GM12878 (cell line): ENCODE data around the gene SAMD4A. TPM values are rescaled to one million over a fixed set of nuclear protein-coding genes. Genes with fewer than 3 reads are reported as not detected.

Experiments used
- CBX3 ChIP-seq: fragments of 200-600 bp; sonication (generic); IDR thresholded peaks from 2 replicates; pipeline ENCODE4 v1.6.1; 2016; ENCODE audit warnings: low read depth, borderline replicate concordance
- CUX1 ChIP-seq: IDR thresholded peaks from 2 replicates; pipeline ENCODE4 v1.6.1; 2012; ENCODE audit warnings: improper control_type of control experiment, low read depth, low read length; ENCODE audit not compliant: insufficient replicate concordance
- FOXM1 ChIP-seq: IDR thresholded peaks from 2 replicates; pipeline ENCODE4 v1.6.1; 2012; ENCODE audit warnings: low read depth, mild to moderate bottlenecking, inconsistent platforms, low read length, moderate library complexity
- GATAD2B ChIP-seq: fragments of 450-650 bp; conservative IDR thresholded peaks from 2 replicates; pipeline ENCODE4 v1.6.1; 2017; ENCODE audit warnings: low read depth, mild to moderate bottlenecking, moderate library complexity
- HCFC1 ChIP-seq: fragments of 150-350 bp; IDR thresholded peaks from 2 replicates; pipeline ENCODE4 v1.6.1; 2014; ENCODE audit warnings: low read length
- HDGF ChIP-seq: fragments of 450-650 bp; IDR thresholded peaks from 2 replicates; pipeline ENCODE4 v1.6.1; 2016; ENCODE audit warnings: antibody characterized with exemption
- LARP7 ChIP-seq: fragments of 450-650 bp; IDR thresholded peaks from 2 replicates; pipeline ENCODE4 v1.6.1; 2017; ENCODE audit warnings: mild to moderate bottlenecking
- NFXL1 ChIP-seq: fragments of 450-650 bp; IDR thresholded peaks from 2 replicates; pipeline ENCODE4 v1.6.1; 2017; ENCODE audit warnings: antibody characterized with exemption, mild to moderate bottlenecking, borderline replicate concordance
- NFYB ChIP-seq: IDR thresholded peaks from 2 replicates; pipeline ENCODE4 v1.6.1; 2011; ENCODE audit warnings: low read depth, mild to moderate bottlenecking, low read length, improper control_type of control experiment, moderate library complexity; ENCODE audit not compliant: insufficient read depth
- POU2F2 ChIP-seq: IDR thresholded peaks from 3 replicates; pipeline ENCODE4 v1.6.1; 2011; ENCODE audit warnings: low read depth, mild to moderate bottlenecking, low read length, borderline replicate concordance
- RELA ChIP-seq: fragments of 450-650 bp; IDR thresholded peaks from 2 replicates; pipeline ENCODE4 v1.8.0; 2014; ENCODE audit warnings: borderline replicate concordance; ENCODE audit not compliant: partially characterized antibody
- SMAD1 ChIP-seq: fragments of 450-650 bp; IDR thresholded peaks from 2 replicates; pipeline ENCODE4 v1.6.1; 2018; ENCODE audit warnings: mild to moderate bottlenecking, low read depth; ENCODE audit not compliant: partially characterized antibody
- YY1 ChIP-seq: IDR thresholded peaks from 2 replicates; pipeline ENCODE4 v1.6.1; 2011; ENCODE audit warnings: low read depth, mild to moderate bottlenecking, low read length
- ZNF622 ChIP-seq: fragments of 450-650 bp; IDR thresholded peaks from 2 replicates; pipeline ENCODE4 v1.6.1; 2017; ENCODE audit warnings: mild to moderate bottlenecking, inconsistent platforms
- polyA plus RNA-seq, 11 experiments: library from polyadenylated mRNA; depleted of rRNA in 4 of 11; unstranded in 6 of 11; stranded (reverse) in 5 of 11; fragments of >200 nt; fragmentation: Nextera tagmentation in 4 of 11; fragmentation: Illumina TruSeq in 1 of 11; extraction: Ambion mirVana in 4 of 11; extraction: Trizol in 1 of 11; gene quantifications; 1 replicate in 1 of 11; 2 replicates in 10 of 11; pipeline versions ENCODE4 v1.2.1 to v1.2.3, GENCODE V29; 2011 to 2016; ENCODE audit warnings: inconsistent platforms in 2 of 11, missing spikeins in 2 of 11, low read depth in 1 of 11
- total RNA-seq, 4 experiments: library from RNA; depleted of rRNA in 3 of 4; stranded (reverse); fragments of >200 nt in 3 of 4; fragmentation: Illumina TruSeq in 1 of 4; extraction: Trizol in 1 of 4; gene quantifications; 2 replicates each; pipeline versions ENCODE4 v1.2.1 to v1.2.3, GENCODE V29; 2013 to 2021
- TF ChIP-seq, protein P1 (sequence below): IDR thresholded peaks from 2 replicates; pipeline ENCODE4 v1.6.1; 2012; ENCODE audit warnings: low read depth, low read length, improper control_type of control experiment
- TF ChIP-seq, protein P2 (sequence below): IDR thresholded peaks from 2 replicates; pipeline ENCODE4 v1.6.1; 2011; ENCODE audit warnings: borderline replicate concordance, low read depth, mild to moderate bottlenecking, moderate library complexity, mixed read lengths, low read length; ENCODE audit not compliant: insufficient read depth; ENCODE audit errors: extremely low read length
- TF ChIP-seq, protein P3 (sequence below): fragments of 450-650 bp; IDR thresholded peaks from 2 replicates; pipeline ENCODE4 v1.6.1; 2018; ENCODE audit warnings: mild to moderate bottlenecking, low read depth, moderate library complexity; ENCODE audit not compliant: partially characterized antibody

Gene SAMD4A
- total and polyA plus RNA-seq, 10 of the 15 experiments (the other 5 are each of a cell fraction or from before 2014, with no cell fraction given) = 0.05 to 0.56 (median 0.31) TPM

DNA sequence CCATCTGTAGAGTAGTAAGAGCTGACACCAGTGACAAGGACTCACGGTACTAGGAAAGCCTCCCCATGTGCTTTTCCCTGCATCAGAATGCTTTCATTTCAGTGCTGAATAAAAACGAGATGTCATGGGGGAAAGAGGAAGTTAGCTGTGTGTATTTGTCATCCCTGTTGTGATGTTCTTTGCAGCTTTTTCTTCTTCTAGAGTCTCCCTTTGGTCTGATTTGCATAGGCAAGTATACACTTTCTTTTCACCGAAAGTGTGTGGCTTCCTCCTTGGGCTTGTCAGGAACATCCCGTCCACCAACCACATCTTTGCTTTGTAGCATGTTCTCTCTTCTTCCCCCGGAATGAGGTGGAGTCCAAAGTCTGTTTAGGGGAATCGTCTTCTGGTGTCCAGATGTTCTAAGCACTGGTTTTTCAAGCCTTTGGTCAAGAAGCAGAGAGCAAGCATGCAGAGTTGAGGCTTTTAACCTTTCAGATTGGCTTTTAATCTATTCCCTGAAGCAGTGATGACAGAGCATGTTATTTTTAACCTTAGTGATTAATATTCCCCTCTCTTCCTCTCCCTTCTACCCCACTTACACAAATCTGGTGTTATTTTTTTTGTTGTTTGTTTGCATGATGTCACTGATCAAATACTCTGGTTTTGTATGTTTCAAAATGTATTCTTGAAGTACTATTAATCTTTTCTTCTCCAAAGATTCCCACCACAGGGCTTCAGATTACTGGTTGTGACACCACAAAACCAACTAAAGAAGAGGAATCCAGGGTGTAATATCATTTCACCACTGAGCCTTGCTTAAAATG lies 163.4 kb downstream of the SAMD4A start (continued):
- TF ChIP-seq CUX1 (no peak), FOXM1 (0 out of 2 replicates have a peak, but pooled peaks have one; percentile 13), GATAD2B (no peak), CBX3 (no peak), YY1 (0 out of 2 replicates have a peak, but pooled peaks have one; percentile 38), HCFC1 (no peak), NFYB (no peak), SMAD1 (no peak), NFXL1 (no peak), POU2F2 (peak; percentile 98), LARP7 (no peak), HDGF (0 out of 2 replicates have a peak, but pooled peaks have one; percentile 35), ZNF622 (no peak), RELA (no peak)
- TF ChIP-seq, protein P1, sequence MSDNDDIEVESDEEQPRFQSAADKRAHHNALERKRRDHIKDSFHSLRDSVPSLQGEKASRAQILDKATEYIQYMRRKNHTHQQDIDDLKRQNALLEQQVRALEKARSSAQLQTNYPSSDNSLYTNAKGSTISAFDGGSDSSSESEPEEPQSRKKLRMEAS = no peak; the same call in 1 of the 2 replicates
- TF ChIP-seq, protein P2, sequence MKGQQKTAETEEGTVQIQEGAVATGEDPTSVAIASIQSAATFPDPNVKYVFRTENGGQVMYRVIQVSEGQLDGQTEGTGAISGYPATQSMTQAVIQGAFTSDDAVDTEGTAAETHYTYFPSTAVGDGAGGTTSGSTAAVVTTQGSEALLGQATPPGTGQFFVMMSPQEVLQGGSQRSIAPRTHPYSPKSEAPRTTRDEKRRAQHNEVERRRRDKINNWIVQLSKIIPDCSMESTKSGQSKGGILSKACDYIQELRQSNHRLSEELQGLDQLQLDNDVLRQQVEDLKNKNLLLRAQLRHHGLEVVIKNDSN = no peak
- TF ChIP-seq, protein P3, sequence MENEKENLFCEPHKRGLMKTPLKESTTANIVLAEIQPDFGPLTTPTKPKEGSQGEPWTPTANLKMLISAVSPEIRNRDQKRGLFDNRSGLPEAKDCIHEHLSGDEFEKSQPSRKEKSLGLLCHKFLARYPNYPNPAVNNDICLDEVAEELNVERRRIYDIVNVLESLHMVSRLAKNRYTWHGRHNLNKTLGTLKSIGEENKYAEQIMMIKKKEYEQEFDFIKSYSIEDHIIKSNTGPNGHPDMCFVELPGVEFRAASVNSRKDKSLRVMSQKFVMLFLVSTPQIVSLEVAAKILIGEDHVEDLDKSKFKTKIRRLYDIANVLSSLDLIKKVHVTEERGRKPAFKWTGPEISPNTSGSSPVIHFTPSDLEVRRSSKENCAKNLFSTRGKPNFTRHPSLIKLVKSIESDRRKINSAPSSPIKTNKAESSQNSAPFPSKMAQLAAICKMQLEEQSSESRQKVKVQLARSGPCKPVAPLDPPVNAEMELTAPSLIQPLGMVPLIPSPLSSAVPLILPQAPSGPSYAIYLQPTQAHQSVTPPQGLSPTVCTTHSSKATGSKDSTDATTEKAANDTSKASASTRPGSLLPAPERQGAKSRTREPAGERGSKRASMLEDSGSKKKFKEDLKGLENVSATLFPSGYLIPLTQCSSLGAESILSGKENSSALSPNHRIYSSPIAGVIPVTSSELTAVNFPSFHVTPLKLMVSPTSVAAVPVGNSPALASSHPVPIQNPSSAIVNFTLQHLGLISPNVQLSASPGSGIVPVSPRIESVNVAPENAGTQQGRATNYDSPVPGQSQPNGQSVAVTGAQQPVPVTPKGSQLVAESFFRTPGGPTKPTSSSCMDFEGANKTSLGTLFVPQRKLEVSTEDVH = no peak
